Thyroid gland (tissue), 4 donors: ENCODE data around the gene TMEM145.

Experiments used
- CTCF ChIP-seq, 6 experiments: fragments of 200-600 bp in 3 of 6; fragments of 450-650 bp in 3 of 6; sonication (generic) in 3 of 6; IDR thresholded peaks; one replicate each; pipeline ENCODE4 v1.5.1; 2016 to 2019; ENCODE audit warnings: antibody characterized with exemption in 6 of 6, mild to moderate bottlenecking in 2 of 6, inconsistent platforms in 1 of 6, moderate library complexity in 1 of 6
- POLR2A ChIP-seq, 2 donors: fragments of 450-650 bp; IDR thresholded peaks; one replicate each; pipeline ENCODE4 v1.6.1; 2017; ENCODE audit warnings: antibody characterized with exemption in 2 of 2, mild to moderate bottlenecking in 2 of 2, moderate library complexity in 1 of 2

- no peak for TF ChIP-seq POLR2A (IDR thresholded peaks at IDR 0.05)
- TF ChIP-seq CTCF (IDR thresholded peaks at IDR 0.05), result no peak
These were observed 31.8 kb upstream of the TMEM145 start for GRCh38 chr19:42281146-42281826.
